Thymus (tissue), 11 donors: ENCODE results near the gene TPCN2. TPM values are rescaled to one million over a fixed set of nuclear protein-coding genes. Genes with fewer than 3 reads are reported as not detected.

Experiments used
- DNase-seq, 9 donors: peaks; one replicate each; pipeline ENCODE4 v3.0.0-alpha.2; 2013; ENCODE audit warnings: low spot score in 9 of 9, low read depth in 6 of 9, missing footprints in 1 of 9
- H3K27ac ChIP-seq, 2 donors: one replicate each; pipeline ENCODE4 v1.5.1; 2013; ENCODE audit warnings: control low read depth in 1 of 2, low read depth in 1 of 2, low read length in 1 of 2, mild to moderate bottlenecking in 1 of 2, moderate library complexity in 1 of 2
- H3K27me3 ChIP-seq, 2 donors: one replicate each; pipeline ENCODE4 v1.5.1; 2013; ENCODE audit warnings: low read length in 1 of 2; ENCODE audit not compliant: control insufficient read depth in 2 of 2, insufficient read depth in 1 of 2
- H3K36me3 ChIP-seq, 2 donors: one replicate each; pipeline ENCODE4 v1.5.1; 2013; ENCODE audit warnings: low read length in 1 of 2, mild to moderate bottlenecking in 1 of 2, moderate library complexity in 1 of 2; ENCODE audit not compliant: control insufficient read depth in 2 of 2, insufficient read depth in 2 of 2
- H3K4me1 ChIP-seq, 2 donors: one replicate each; pipeline ENCODE4 v1.5.1; 2013; ENCODE audit warnings: low read length in 2 of 2; ENCODE audit not compliant: control insufficient read depth in 2 of 2, insufficient read depth in 2 of 2
- H3K4me3 ChIP-seq, 2 donors: one replicate each; pipeline ENCODE4 v1.5.1; 2013; ENCODE audit warnings: low read length in 2 of 2, control low read depth in 1 of 2, mild to moderate bottlenecking in 1 of 2
- H3K9me3 ChIP-seq, 2 donors: one replicate each; pipeline ENCODE4 v1.5.1; 2013; ENCODE audit warnings: low read length in 1 of 2, mild to moderate bottlenecking in 1 of 2; ENCODE audit not compliant: control insufficient read depth in 2 of 2, insufficient read depth in 1 of 2
- WGBS: extraction: QIAGEN DNeasy Blood & Tissue Kit; methylation state at CpG from one replicate; pipeline ENCODE4 v1.1.7; 2013; 5-methylcytosine and 5-hydroxymethylcytosine counted together
- polyA plus RNA-seq: library from polyadenylated mRNA; stranded (reverse); fragments of 200-250 nt; gene quantifications from one replicate; pipeline ENCODE4 v1.2.3, GENCODE V29; 2013
- total RNA-seq: library from RNA; stranded (reverse); fragments of 120-200 nt; gene quantifications from one replicate; pipeline ENCODE4 v1.2.4, GENCODE V29; 2013
- donor health status: healthy.

TPCN2 gene
- total and polyA plus RNA-seq, 2 donors = 5.3 to 9.8 TPM

- peak in 1 of 9 donors; percentile 8 for DNase-seq
- no peak overlapping the region for H3K4me3 ChIP-seq
- peaks cover 0 to 11% of the 10 kb centered on the region in 2 donors for H3K4me1 ChIP-seq
- no peaks in the 10 kb centered on the region for H3K36me3 ChIP-seq
- 83% methylated on average over 17 of the region's 17 CpGs for WGBS
- H3K27ac ChIP-seq = no peak overlapping the region
- no peaks in the 10 kb centered on the region for H3K9me3 ChIP-seq
- peaks cover 0 to 30% of the 10 kb centered on the region in 2 donors for H3K27me3 ChIP-seq
Measured at GRCh38 chr11:69101792-69102695, 53.3 kb downstream of the TPCN2 start.

GRCh38 chr11:69102732-69103615 lies 54.2 kb downstream of the TPCN2 start:
- DNase-seq = no peak
- Histone ChIP-seq H3K36me3 (no peaks in the 10 kb centered on the region), H3K4me3 (no peak overlapping the region), H3K27ac (no peak overlapping the region), H3K4me1 (peaks cover 0 to 9% of the 10 kb centered on the region in 2 donors), H3K27me3 (peaks cover 0 to 30% of the 10 kb centered on the region in 2 donors), H3K9me3 (no peaks in the 10 kb centered on the region)
- 79% methylated on average over 24 of the region's 24 CpGs for WGBS

GRCh38 chr11:69104212-69104855 lies 55.6 kb downstream of the TPCN2 start:
- peaks cover 0 to 27% of the 10 kb centered on the region in 2 donors for H3K27me3 ChIP-seq
- H3K4me3 ChIP-seq = no peak overlapping the region
- 93% methylated on average over 14 of the region's 14 CpGs for WGBS
- peaks cover 0 to 5% of the 10 kb centered on the region in 2 donors for H3K4me1 ChIP-seq
- no peak for DNase-seq
- H3K9me3 ChIP-seq = no peaks in the 10 kb centered on the region
- no peak overlapping the region for H3K27ac ChIP-seq
- no peaks in the 10 kb centered on the region for H3K36me3 ChIP-seq

GRCh38 chr11:69104856-69105395 lies 56.2 kb downstream of the TPCN2 start:
- WGBS = 95% methylated on average over 21 of the region's 21 CpGs
- H3K27ac ChIP-seq = no peak overlapping the region
- no peak overlapping the region for H3K4me3 ChIP-seq
- no peak for DNase-seq
- H3K36me3 ChIP-seq = no peaks in the 10 kb centered on the region
- peaks cover 0 to 2% of the 10 kb centered on the region in 2 donors for H3K4me1 ChIP-seq
- peaks cover 0 to 23% of the 10 kb centered on the region in 2 donors for H3K27me3 ChIP-seq
- H3K9me3 ChIP-seq = no peaks in the 10 kb centered on the region

- no peaks in the 10 kb centered on the region for H3K9me3 ChIP-seq
- H3K4me3 ChIP-seq = no peak overlapping the region
- H3K36me3 ChIP-seq = no peaks in the 10 kb centered on the region
- no peak overlapping the region for H3K27ac ChIP-seq
- H3K27me3 ChIP-seq = peaks cover 0 to 17% of the 10 kb centered on the region in 2 donors
- H3K4me1 ChIP-seq = peaks cover 0 to 2% of the 10 kb centered on the region in 2 donors
- DNase-seq = no peak
- 90% methylated on average over 18 of the region's 18 CpGs for WGBS
Measured at GRCh38 chr11:69105461-69106030, 56.8 kb downstream of the TPCN2 start.

GRCh38 chr11:69106031-69106811 lies 57.5 kb downstream of the TPCN2 start:
- H3K4me3 ChIP-seq = no peak overlapping the region
- H3K9me3 ChIP-seq = no peaks in the 10 kb centered on the region
- DNase-seq = no peak
- peaks cover 0 to 2% of the 10 kb centered on the region in 2 donors for H3K4me1 ChIP-seq
- 93% methylated on average over 23 of the region's 23 CpGs for WGBS
- no peaks in the 10 kb centered on the region for H3K36me3 ChIP-seq
- H3K27ac ChIP-seq = no peak overlapping the region
- peaks cover 0 to 11% of the 10 kb centered on the region in 2 donors for H3K27me3 ChIP-seq

GRCh38 chr11:69107413-69107812 lies 58.7 kb downstream of the TPCN2 start:
- H3K27me3 ChIP-seq = peaks cover 0 to 4% of the 10 kb centered on the region in 2 donors
- H3K9me3 ChIP-seq = no peaks in the 10 kb centered on the region
- no peak for DNase-seq
- no peak overlapping the region for H3K27ac ChIP-seq
- H3K4me3 ChIP-seq = no peak overlapping the region
- peaks cover 0 to 2% of the 10 kb centered on the region in 2 donors for H3K4me1 ChIP-seq
- H3K36me3 ChIP-seq = no peaks in the 10 kb centered on the region

GRCh38 chr11:69108030-69108429 lies 59.3 kb downstream of the TPCN2 start:
- no peak for DNase-seq
- 97% methylated on average over 7 of the region's 7 CpGs for WGBS
- no peak overlapping the region for H3K27ac ChIP-seq
- peaks cover 0 to 4% of the 10 kb centered on the region in 2 donors for H3K27me3 ChIP-seq
- H3K4me1 ChIP-seq = peaks cover 0 to 2% of the 10 kb centered on the region in 2 donors
- no peaks in the 10 kb centered on the region for H3K9me3 ChIP-seq
- H3K36me3 ChIP-seq = no peaks in the 10 kb centered on the region
- H3K4me3 ChIP-seq = no peak overlapping the region
